Measurements from ENCODE around the gene KCNJ14. TPM values are rescaled to one million over a fixed set of nuclear protein-coding genes. Genes with fewer than 3 reads are reported as not detected.

Gene KCNJ14
- total and polyA plus RNA-seq, 11 donors, result 0.20 to 2.0 (median 0.40) TPM

DNA sequence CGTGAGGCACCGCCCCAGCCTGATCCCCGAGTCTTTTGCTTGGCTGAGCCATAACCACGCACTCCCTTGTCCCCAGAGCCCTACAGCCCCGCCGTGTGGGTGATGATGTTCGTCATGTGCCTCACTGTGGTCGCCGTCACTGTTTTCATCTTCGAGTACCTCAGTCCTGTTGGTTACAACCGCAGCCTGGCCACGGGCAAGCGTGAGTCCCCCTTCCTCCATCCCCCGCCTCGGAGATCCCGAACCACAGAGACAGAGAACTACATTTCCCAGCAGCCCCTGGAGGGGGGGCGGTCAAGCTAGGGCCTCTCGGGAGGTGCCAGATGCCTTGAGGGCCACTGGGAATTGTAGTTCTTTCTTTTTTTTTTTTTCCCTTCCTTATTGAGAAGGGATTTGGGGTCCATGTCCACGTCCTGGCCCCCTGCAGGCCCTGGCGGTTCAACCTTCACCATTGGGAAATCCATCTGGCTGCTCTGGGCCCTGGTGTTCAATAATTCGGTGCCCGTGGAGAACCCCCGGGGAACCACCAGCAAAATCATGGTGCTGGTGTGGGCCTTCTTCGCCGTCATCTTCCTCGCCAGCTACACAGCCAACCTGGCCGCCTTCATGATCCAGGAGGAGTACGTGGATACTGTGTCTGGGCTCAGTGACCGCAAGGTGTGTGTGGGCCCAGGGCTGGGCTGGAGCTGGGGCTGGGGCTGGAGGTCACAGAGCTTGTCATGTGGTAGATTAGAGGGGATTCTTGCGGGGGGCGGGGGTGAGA is 36.0 kb upstream of the KCNJ14 start:
- intact Hi-C loops (cut with DNase I), result no loop called here
- DNase-seq (peak in 3 of 5 donors; percentile 40 to 72 (median 51)), ATAC-seq (peak in 3 of 4 donors; percentile 46 to 59 (median 54))
- Histone ChIP-seq H3K4me1 (peaks cover 0 to 18% (median 0%) of the 10 kb centered on the region in 12 donors), H3K4me3 (peak overlapping the region in 1 of 12 donors; percentile 28), H3K27me3 (peaks cover 0 to 18% (median 0%) of the 10 kb centered on the region in 9 donors), H3K9me3 (no peaks in the 10 kb centered on the region), H3K27ac (no peak overlapping the region), H3K36me3 (no peaks in the 10 kb centered on the region)
- TF ChIP-seq, protein P1, sequence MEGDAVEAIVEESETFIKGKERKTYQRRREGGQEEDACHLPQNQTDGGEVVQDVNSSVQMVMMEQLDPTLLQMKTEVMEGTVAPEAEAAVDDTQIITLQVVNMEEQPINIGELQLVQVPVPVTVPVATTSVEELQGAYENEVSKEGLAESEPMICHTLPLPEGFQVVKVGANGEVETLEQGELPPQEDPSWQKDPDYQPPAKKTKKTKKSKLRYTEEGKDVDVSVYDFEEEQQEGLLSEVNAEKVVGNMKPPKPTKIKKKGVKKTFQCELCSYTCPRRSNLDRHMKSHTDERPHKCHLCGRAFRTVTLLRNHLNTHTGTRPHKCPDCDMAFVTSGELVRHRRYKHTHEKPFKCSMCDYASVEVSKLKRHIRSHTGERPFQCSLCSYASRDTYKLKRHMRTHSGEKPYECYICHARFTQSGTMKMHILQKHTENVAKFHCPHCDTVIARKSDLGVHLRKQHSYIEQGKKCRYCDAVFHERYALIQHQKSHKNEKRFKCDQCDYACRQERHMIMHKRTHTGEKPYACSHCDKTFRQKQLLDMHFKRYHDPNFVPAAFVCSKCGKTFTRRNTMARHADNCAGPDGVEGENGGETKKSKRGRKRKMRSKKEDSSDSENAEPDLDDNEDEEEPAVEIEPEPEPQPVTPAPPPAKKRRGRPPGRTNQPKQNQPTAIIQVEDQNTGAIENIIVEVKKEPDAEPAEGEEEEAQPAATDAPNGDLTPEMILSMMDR (IDR thresholded peaks at IDR 0.05), result no peak
- no peak for TF ChIP-seq POLR2A (IDR thresholded peaks at IDR 0.05)
- 67 to 71% (median 70%) methylated on average over 31 of the region's 31 CpGs for WGBS, 4 donors

DNA sequence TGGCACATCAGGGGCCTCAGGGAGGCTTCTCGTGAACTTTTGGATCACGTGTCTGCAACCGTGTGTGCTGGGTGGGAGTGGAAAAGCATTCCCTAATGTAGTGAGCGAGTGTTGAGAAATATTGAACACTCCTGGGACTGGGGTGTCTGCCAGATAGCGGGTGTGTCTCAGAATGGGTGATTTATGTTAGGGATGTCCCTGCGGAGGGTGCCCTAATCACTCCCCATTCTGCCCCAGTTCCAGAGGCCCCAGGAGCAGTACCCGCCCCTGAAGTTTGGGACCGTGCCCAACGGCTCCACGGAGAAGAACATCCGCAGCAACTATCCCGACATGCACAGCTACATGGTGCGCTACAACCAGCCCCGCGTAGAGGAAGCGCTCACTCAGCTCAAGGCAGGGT is 33.8 kb upstream of the KCNJ14 start:
- intact Hi-C loops (cut with DNase I), result no loop called here
- H3K27me3 ChIP-seq, result no peaks in the 10 kb centered on the region
- H3K27ac ChIP-seq, result no peak overlapping the region
- H3K4me1 ChIP-seq, result peaks cover 0 to 11% (median 0%) of the 10 kb centered on the region in 12 donors
- DNase-seq (no peak), ATAC-seq (no peak)
- TF ChIP-seq, protein P1 (IDR thresholded peaks at IDR 0.05), result no peak
- no peak for TF ChIP-seq POLR2A (IDR thresholded peaks at IDR 0.05)
- H3K36me3 ChIP-seq, result no peaks in the 10 kb centered on the region
- H3K4me3 ChIP-seq, result no peak overlapping the region
- WGBS, 4 donors, result 74 to 79% (median 75%) methylated on average over 13 to 16 of the region's 16 CpGs
- H3K9me3 ChIP-seq, result no peaks in the 10 kb centered on the region

DNA sequence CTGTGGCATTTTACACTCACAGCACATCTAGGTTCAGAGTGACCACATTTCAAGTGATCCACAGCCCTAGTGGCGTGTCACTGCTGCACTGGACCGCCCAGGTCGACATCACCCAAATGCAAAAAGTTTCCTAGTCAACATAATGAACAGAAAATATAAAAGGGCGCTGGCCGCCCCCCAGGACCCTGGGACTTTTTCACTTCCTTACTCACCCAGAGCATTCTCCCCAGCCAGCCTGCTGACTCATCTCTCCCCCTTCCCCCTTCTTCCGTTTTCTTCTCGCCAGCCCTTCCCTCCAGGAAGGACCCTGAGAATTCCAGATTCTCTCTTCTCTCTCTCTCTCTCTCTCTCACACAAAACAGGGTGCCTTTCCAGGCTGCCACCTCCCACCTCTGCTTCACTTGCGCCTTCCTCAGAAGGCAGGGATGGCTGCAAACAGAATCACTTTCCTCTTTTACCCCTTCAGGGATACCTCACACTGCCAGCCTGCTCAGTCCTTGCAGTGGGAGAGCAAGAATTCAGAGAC is 30.6 kb upstream of the KCNJ14 start:
- Histone ChIP-seq H3K27ac (peak overlapping the region in 1 of 12 donors; percentile 59), H3K4me1 (peaks cover 0 to 11% (median 0%) of the 10 kb centered on the region in 12 donors), H3K36me3 (no peaks in the 10 kb centered on the region), H3K27me3 (no peaks in the 10 kb centered on the region), H3K4me3 (peak overlapping the region in 1 of 12 donors; percentile 29), H3K9me3 (no peaks in the 10 kb centered on the region)
- TF ChIP-seq, protein P1 (IDR thresholded peaks at IDR 0.05), result no peak
- TF ChIP-seq POLR2A (IDR thresholded peaks at IDR 0.05), result no peak
- intact Hi-C loops (cut with DNase I), result no loop called here
- peak in 1 of 5 donors; percentile 32 for DNase-seq
- 35 to 36% (median 36%) methylated on average over 8 of the region's 8 CpGs for WGBS, 4 donors
- peak in 3 of 4 donors; percentile 43 to 74 (median 57) for ATAC-seq

DNA sequence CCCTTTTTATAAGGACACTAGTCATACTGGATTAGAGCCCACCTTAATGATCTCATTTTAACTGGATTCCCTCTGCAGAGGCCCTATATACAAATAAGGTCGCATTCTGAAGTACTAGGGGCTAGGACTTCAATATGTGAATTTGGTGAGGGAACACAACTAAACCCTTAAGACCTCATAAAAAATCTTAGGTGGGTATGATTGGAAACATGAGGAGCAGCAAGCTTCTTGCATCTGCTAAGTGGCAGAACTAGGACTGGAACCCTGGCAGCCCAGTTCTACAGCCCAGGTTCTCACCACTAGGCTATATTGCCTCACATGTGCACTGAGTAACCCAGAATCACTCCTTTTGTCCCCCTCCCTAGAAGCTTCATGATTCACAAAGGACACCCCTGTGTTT is 26.7 kb upstream of the KCNJ14 start:
- TF ChIP-seq POLR2A (IDR thresholded peaks at IDR 0.05), result no peak
- TF ChIP-seq, protein P1 (IDR thresholded peaks at IDR 0.05), result no peak
- DNase-seq, result no peak
- WGBS, 4 donors, result 92 to 100% (median 97%) methylated on average over 1 of the region's 1 CpG

More for the DNA sequence above, 26.7 kb upstream of the KCNJ14 start:
- Histone ChIP-seq H3K27ac (no peak overlapping the region), H3K27me3 (no peaks in the 10 kb centered on the region), H3K4me3 (no peak overlapping the region), H3K36me3 (no peaks in the 10 kb centered on the region), H3K9me3 (no peaks in the 10 kb centered on the region), H3K4me1 (peaks cover 0 to 11% (median 0%) of the 10 kb centered on the region in 12 donors)
- intact Hi-C loops (cut with DNase I), result no loop called here
- no peak for ATAC-seq

All from heart left ventricle (tissue), 16 donors.